ENCODE results near the gene TMEM273. TPM values are rescaled to one million over a fixed set of nuclear protein-coding genes. Genes with fewer than 3 reads are reported as not detected.

The TMEM273 gene, protein sequence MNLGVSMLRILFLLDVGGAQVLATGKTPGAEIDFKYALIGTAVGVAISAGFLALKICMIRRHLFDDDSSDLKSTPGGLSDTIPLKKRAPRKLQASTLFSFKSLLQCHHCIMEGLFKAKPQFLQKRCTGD
- 0.48 TPM in 1 of 2 replicates, not detected in the other for total RNA-seq

DNA sequence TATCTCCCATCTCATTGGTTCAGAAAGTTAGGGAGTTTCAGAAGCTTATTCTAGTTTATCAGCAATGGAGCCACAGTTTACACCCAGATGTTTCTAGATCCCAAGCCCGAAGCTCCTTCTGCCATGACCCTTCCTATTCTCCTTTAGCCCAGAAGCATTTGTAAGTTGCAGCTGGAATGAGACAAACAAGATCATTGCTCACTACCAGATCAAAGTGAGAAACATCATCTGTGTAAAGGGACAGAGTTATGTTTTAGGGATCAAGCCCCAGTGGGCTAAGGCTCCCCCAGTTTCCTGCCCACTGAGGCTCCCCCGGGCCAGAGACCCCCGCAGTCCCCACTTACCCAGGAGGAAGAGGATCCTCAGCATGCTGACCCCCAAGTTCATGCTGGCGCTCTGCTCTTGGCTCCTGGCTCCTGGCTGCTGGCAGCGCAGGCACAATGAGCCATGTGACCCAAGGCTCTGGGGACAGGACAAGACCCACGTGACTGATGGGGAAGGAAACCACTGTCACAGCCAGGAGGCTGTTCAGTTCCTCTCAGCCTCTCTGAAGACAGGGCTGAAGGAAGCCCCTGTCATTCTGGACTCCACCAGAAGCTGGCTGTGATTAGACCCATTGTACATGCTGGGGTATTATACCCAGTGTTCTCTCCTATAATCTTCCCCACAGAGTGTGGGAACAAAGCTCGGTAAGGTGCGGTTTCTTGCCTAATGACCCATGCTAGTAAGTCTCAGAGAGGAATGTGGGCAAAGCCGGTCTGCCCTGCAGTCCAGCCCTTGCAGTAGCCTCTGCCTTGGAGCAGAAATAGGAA is at the start of gene TMEM273:
Gene TMEM273 (minus strand): TSS at position 442 of the 812 bp plus-strand sequence. CDS start 55 bp downstream, at position 387.

DNA sequence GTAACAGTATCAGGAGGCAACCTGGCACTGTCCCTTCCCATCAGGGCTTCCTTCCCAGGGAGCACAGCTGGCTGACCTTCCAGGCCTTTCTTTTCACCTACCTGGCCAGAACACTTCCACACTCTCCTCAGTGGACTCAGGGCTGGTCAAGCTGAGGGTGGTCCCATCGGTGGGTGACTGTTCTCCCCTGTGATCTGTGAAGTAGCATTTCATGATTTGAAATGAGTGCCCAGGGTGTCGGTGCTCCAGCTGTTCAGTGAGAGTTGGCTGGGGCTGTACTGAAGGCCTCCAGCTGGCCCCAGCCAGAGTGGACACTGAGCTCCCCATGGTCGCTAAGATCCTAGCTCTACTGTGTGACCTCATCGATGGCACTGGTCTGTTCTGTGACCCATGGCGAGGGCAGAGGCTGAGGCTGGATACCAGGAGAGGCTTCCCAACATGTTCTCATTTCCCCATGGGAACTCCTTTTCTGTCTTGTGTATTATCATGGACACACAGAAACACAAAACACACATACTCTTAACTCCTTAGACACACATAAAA is 54.4 kb downstream of the TMEM273 start, which contains the start of gene FAM170B:
Gene FAM170B (minus strand): TSS at position 316 of the 543 bp plus-strand sequence. CDS start 103 bp downstream, at position 213.

DNA sequence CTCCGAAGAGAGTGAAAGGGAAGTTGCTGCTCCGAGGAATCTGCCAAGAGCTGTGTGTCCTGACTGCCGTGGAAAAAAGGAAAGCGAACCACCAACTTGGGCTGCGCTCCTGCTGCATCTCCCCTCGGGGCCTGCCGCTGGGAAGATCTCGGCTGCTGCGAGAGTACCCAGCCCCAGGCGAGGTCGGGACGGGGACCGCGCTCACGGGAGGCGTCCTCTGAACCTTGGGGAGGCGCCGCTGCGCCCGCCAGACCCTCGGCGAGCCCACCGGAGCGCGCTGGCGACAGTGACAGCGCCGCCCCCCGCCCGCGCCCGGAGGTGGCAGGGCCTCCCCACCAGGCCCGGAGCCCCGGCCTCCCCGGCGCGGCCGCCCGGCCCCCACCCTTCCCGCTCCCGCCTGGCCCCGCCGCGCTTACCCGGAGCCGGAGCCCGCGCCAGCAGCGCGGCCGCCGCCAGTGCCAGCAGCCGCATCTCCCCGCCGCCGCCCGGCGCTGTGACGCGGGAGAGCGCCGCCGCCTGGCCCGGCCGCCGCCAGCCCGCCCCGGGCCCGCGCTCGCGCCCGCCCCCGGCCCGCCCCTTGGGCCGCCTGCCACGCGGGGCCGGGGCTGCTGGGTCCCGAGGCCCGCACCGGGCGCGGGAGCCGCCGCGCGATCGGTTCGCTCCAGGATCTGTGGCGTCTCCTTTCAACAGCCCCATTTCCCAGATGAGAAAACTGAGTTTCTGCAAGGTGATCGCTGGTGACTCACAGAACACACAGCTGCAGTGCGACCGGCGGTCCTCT is 73.0 kb downstream of the TMEM273 start, which contains the start of gene VSTM4:
Gene VSTM4 (minus strand): TSS at position 508 of the 781 bp plus-strand sequence. CDS start 37 bp downstream, at position 471.

Other genes with a start within 250 kb of the TMEM273 start
- not detected in 2 replicates for gene LRRC18, start 248.6 kb downstream of the TMEM273 start, total RNA-seq
- under 0.01 TPM in 1 of 2 replicates, not detected in the other for gene VSTM4, start 72.9 kb downstream of the TMEM273 start, total RNA-seq
- gene FAM170B, start 54.4 kb downstream of the TMEM273 start, total RNA-seq: not detected in 2 replicates
- not detected in 2 replicates for gene C10orf71, start 110.8 kb upstream of the TMEM273 start, total RNA-seq
- gene DRGX, start 207.7 kb upstream of the TMEM273 start, total RNA-seq: not detected in 2 replicates